ENCODE measurements around the gene EML1.

Gene EML1

DNA sequence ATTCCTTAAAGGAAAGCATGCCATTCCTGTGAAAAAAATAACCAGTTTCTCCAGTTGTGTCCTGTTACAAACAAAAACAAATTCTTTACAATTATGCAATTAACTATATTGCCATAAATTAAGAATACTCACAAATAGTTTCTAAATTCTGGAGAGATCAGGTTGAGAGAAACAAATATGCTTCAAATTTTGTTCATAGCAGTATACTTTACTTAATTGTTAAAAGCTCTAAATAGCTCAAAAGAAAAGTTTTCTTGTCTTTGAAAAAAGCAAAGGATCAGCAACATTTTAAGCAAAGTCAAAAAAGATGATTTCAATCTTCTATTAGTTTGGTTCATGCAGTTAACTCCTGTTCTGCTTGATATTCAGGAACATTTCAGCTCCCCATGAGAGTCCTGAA lies 109.7 kb downstream of the EML1 start:
- DNase-seq (ENCODE audit: low read depth, low spot score): no peak

DNA sequence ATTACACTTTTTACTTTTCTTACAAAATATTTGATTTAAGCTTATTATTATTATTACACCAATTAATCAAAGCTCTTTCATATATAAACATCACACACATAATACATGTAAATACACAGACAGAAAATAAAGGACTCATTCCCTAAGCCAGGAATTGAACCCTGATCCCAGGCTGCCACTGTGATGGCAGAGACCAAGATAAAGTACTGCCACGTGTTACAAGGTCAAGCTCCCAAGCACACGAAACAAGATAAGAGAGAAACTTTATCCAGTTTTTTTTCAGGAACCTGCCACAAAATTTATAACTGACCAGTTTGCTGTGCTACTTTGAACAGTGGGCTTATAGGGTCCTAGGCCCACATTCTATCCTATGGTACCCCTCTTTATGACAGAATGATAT lies 111.3 kb downstream of the EML1 start:
- DNase-seq (ENCODE audit: low read depth, low spot score): no peak

DNA sequence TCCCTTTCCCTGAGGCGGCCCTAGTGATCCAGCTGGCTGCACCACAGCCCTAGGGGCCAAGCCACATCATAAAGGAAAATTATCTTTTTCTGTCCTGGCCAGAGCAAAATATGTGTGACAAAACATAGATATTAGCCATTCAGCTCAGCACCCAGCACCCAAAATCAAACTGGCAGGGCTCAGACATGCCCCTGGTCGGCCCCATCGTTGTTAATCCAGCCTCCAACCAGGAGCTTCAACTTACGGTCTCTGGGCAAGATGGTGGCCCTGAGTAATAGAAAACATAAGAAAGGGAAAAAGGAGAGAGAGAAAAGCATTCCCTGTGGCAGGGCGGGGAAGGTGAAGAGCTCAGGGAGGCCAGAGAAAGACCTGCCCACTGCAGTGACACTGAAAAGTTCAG lies 111.9 kb downstream of the EML1 start:
- DNase-seq (ENCODE audit: low read depth, low spot score): no peak

DNA sequence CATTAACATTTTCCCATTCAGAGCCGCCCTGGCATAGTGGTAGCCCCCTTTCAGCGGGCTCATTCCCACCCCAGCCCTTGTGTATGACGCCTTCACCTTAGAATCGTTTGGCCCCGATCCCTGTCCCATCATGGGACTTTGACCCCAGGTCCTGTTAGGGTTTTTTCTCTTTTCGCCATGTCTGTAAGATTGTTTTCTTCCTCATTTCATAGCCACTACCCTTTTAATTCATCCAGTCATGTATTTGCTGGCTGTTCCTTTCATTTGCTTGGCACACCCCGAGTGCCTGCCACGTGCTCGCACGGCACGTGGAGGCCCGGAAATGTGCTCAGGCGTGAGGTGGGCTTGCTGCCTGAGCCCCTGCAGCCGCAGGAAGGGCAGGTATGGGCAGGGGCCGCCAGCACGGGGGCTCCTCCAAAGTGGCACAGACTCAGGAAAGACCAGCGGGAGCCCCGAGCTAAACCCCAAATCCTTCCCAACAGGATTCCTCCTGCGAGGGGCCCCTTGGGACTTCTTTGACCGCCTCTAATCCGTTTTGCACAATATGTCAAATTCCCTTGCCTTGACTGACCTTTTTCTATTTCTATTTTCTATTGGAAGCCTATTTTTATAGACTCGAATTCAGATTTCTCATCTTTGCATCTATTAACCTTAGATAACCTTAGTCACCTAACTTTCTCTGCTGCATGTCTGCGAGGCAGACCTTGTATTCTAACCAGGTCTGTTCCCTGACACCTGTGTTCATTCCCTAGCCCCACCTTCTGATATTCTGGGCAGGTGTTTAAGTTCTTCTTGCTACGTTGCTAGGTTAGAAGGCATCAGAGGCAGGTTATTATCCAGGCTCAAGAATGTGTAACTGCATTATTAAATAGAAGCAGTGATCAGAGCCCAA lies 114.8 kb downstream of the EML1 start:
- no peak for DNase-seq (ENCODE audit: low read depth, low spot score)

DNA sequence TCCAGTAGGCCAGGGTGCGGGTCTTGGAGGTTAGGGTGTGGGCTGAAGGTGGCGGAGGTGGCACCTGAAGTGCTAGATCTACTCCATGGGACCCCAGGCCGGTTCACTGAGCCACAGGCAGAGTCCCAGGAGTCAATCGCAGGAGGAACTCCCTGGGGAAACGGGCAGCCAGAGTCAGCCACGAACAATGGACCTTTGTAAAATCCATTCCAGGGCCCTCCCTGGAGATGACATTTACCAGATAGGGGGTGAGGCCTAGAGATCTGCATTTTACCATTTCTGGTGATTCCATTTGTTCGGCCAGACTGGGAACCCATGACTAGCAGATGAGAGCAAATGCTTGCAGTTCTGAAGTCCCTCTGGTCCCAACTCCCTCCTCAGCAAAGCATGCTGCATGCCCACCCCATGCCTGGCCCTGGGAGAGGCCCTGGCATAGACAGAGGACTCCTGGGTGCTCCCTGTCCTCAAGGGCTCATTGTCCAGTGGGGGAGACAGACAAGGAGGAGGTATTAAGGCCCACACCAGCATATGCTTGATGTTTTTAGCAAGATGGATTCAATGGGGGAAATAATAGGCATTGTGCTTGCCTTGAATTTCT lies 115.5 kb downstream of the EML1 start:
- DNase-seq (ENCODE audit: low read depth, low spot score): no peak

DNA sequence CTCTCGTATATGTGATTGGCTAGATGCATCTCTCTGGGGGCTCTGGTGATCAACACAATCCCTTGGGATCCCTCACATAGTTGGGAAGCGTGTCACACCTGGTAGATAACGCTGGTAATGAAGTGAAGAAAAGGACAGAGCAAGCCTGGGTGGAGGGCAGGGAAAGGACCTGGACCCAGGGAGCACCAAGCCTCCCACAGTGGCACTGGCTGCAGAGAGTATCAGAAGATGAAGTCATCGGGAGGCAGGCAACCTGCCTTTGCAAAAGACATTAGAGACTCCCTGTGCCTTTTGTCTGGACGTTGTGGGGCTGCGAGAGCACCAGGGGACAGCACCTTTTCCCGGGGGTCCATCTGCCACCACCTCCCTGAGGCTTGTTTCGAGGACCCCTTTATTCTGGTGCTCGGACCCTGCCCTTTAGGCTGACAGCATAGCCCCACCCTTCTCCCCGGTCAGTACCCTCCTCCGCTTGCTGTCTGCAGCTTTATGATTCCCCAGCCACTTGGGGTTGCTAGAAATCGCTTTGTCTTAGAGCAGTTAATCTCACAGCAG lies 116.4 kb downstream of the EML1 start:
- no peak for DNase-seq (ENCODE audit: low read depth, low spot score)

DNA sequence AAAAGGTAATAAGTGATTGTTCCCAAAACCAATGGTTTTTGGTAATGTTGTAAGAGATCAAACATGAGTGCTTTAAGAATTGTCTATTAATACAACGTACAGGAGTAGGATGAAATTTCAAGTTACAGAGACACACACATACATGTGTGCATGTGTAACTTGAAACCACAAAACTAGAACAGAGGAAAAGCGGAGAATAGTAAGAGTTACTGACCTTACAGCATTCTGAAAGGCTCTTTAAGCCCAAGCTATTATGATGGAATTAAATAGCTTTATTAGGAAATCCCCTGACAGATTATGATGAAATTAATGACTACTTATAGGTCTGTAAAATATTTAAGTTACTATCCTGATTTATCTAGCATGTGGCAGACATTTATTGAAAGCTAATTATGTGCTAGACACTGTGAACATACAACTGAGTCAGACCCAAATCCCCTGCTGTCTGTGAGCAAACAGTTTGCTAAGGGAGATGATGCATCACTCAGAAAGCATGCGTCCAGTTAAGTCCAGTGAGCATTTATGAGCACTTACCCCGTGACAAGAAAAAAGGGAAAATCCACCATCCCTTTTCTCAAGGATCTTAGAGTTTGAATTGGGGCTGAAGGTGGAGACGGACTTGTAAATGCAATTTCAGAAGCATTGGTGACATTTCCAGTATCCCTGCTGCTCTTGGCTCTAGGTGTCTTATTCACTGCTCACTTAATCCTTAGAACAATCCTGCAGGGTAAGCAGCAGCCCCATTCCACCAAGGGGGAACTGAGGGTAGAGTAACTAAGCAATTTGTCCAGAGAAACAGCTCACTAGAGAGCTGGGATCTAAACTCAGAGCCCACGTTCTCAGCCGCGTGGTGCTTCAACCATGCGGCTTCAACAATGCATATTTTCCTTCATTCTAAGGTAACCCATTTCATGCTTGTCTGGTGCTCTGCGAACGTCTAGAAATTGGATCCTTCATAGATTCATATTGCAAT lies 117.4 kb downstream of the EML1 start:
- no peak for DNase-seq (ENCODE audit: low read depth, low spot score)

DNA sequence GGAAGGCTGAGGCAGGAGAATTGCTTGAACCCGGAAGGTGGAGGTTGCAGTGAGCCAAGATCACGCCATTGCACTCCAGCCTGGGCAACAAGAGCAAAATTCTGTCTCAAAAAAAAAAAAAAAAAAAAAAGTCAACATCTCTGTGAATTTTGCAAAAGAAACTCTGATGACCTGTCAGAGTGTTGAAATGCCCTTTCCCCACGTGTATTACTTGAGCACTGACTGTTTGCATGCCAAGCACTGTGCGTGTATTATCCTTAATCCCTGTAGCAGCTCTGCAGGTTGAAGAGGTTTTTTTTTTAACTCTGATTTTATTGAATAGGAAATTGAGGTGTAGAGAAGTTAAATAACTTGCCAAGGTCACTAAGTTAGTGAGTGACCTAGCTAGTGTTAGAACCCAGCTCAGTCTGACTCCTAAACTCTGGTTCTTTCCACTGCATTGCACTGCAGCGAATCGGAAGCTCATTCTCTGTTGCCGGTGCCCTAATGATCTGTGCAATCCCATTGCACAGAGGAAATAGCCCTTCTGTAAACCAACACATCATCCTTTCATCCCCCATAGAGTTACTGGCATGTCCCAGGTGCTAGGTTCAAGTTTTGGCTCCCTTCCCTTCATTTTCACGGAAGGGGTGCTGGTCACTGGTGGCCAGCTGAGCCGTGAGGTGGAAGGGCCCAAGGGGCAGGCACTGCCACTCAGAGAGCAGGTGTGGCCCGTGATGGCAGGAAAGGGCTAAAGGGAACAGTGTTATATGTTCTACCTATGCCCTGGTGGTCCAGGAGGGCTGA lies 122.3 kb downstream of the EML1 start:
- DNase-seq (ENCODE audit: low read depth, low spot score): no peak

DNA sequence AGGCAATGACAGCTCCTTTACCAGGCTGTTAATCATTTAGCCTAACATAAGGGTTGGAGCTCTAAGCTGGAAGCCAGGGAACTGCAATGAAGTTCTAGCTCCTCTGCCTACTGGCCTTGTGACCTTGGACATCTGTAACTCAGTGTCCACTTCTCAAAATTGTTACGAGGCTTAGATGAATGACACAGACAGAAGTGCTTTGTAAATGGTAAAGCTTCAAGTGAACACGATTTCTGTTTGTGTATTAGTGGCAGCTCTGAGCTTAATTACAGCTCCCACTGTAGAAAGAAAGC lies 122.8 kb downstream of the EML1 start:
- no peak for DNase-seq (ENCODE audit: low read depth, low spot score)

DNA sequence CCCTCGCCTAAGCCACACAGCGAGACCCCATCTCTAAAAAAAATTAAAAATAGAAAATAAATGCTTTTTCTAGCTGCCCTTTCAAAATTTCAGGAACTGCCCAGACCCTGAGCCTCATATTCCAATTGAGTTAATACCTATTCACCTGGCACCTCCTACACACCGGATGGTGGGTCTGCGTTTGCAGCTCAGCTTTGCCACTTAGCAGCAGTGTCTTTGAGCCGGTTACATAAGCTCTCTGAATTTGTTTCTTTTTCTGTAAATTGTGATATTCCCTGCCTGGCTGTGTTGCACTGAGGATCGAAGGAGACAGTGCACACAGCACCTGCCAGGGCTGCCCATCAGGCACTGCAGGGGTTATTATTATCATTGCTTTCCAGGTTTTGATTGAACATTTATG lies 125.6 kb downstream of the EML1 start:
- no peak for DNase-seq (ENCODE audit: low read depth, low spot score)

DNA sequence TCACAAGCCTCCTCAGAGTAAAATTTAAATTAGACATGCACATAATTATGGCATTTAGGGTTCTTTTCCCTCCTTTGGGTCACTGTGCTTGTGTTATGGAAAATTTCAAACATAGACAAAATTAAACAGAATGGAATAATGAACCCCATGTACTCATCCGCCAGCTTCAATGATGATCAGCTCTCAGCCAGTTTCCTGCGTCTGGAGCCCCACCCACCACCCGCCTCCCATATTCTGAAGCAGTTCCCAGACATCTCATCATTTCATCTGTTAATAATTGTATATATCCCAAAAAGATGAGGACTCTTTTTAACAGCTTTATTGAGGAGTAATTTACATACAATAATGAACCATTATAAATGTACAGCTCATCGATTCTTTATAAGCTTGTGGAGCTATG lies 128.2 kb downstream of the EML1 start:
- DNase-seq (ENCODE audit: low read depth, low spot score): no peak

DNA sequence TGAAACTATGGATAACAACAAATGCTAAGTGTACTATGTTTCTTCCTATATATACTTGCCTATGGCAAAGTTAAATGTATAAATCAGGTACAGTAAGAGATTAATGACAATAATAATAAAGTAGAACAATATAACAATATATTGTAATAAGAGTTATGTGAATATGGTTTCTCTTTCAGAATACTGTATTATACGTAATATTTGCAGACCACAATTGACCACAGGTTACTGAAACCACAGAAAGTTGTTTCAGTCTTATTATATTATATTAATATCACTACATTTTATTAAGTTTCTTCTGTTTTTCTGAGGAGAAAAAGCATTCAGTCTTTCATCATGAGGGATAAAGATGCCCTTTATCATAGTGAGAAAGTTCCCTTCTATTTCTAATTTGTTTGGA lies 131.2 kb downstream of the EML1 start:
- DNase-seq (ENCODE audit: low read depth, low spot score): no peak

DNA sequence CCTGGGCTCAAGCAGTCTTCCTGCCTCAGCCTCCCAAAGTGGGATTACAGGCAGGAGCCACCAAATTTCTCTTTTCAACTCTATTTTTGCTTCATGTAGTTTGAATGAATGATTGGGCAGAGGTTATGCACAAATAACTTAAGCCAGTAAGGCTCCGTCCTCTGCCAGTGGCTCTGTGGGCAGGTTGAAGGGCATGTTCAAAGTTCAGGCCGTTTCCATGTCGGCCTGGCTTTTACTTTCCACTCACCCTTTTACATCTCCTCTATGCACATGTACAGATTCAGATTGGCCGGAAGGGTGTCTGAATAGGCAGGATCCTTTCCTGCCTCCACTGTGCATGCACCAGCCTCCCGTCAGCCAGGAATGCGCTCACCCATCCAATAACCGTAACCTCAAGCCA lies 132.3 kb downstream of the EML1 start:
- no peak for DNase-seq (ENCODE audit: low read depth, low spot score)

DNA sequence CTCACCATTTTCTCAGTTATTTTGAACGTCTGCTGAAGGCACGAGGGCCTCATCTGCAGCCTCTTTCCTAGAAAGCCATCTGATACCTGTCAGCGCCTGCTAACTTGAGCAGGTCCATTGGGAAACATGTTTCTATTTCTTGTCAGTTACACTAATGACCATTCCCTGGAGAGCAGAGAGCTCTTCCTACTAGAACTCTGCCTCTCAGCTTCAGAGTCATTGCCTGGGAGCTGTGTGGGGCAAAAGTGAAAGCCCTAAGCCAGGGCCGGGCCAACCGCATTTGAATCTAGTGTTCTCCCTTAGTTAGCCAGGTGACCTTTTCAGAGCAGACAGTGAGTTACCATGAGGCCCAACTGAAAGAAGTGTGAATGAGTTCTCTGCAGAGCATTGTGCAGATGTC lies 135.8 kb downstream of the EML1 start:
- no peak for DNase-seq (ENCODE audit: low read depth, low spot score)

DNA sequence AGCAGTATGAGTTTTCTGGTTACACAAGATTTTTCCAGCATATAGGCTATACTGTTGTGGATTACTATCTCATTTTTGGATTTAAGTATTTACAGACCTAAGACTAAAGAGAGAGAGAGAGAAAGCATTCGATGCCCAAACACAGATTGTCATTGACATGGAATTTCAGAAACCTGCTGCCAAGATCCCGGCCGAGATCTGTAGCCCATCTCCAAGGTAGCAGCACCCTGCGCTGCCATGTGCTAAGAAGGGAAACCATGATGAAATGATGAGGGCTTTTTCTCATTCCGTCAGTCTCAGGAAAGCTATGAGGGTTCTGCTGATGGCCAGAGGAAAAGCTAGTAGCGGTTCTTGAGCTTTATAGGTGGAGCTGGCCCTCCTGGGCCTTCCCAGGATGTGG lies 136.4 kb downstream of the EML1 start:
- no peak for DNase-seq (ENCODE audit: low read depth, low spot score)

DNA sequence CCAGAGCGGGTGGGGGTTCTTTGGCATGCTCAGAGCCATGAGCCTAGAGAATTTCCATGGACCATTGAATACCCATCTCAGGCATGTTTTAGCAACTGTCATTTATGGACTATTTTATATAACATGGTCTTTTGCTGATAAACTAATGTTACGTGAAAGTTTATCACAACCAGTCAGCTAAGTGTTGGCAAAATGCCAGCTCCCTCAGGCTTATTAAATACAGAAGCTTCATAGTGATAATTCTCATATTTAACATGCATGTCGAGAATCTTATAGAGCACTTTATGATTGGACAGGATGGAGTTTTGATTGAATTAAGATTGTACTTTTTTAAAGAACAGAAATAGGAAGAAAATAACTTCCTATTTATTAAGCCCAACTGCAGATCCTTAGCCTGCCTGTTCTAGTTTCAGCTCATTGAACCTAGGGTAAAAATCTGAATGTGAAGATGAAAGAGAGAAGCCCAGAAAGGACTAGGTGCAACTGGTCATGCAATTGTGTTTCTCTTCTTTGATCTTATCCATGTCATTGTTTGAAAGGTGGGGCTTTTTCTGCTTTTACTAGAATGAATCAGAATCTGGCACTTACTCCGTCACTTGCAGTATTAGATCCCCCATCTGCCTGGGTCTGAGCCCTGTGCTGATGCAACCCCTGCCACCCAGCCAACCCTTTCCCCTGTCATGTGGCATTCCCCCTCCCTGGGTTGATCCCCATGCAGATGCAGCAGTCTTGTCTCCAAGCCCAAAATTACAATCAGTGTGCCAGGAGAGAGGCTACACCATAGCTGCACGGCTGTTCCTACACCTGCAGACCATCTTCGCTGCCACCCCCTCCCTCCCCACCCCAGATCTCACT lies 137.4 kb downstream of the EML1 start:
- DNase-seq (ENCODE audit: low read depth, low spot score): no peak

DNA sequence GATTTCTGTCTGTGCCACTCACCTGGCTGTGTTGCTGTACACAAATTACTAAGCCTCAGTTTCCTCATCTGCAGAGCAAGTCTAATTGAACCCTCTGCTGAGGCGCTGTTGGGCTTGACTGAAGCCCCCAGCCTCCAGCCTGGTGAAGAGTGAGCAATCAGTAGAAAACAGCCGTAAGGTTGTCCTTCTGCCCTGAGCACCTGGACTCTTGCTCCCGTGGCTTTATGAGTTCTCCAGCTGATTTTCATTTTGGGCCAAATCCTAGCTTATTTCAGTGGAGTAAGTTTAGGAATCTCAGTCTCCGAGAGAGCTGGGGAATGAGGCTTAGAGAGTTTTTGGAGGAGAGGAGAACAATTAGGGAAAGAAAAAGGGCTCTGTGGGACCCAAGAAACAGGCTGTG lies 138.1 kb downstream of the EML1 start:
- DNase-seq (ENCODE audit: low read depth, low spot score): no peak

DNA sequence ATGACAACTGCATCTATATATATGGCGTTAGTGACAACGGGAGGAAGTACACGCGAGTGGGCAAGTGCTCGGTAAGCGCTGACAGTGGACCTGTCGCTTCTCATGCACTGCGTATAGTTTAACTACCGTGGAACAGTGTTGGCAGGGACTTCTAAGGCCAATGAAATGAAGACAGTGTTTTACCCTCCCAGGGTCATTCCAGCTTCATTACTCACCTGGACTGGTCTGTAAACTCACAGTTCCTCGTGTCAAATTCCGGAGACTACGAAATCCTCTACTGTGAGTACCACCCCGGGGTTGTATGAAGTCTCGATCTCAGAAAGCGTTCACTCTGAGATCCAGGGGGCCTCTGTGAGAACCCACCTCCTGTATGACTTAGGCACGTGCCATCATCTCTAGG lies 142.8 kb downstream of the EML1 start:
- no peak for DNase-seq (ENCODE audit: low read depth, low spot score)

DNA sequence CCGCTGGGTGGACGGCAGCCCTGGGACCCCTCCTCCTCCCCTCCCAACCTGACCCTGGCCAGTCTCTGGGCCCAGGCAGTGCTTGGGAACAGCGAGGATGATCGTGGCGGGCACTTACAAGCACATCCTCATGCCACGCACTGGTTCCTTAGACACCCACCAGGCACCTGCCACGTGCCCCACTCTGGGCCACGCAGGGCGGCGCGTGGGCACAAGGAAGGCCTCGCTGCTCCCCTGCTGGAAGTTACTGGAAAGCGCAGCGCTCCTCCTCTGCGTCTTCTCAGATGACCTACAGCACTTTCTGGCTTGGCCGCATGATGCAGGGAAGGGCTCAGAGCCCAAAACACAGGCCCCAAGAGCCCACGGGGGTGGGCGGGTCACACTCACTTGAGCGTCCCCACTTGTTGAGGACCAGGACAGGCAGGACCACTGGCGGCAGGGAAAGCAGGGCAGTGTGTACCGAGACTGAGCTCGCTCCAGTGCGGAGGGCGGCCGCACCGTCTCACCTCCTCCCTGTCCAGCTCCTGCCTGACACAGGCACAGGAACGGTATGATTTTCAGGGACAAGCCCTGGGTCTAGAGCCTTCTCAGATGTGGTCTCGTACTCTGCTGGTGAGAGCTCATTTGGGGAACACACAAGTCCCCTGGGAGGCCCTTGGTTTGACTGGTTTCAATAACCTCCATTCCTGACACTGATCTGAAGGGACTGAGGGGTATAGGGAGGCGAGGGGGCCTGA lies 143.7 kb downstream of the EML1 start:
- no peak for DNase-seq (ENCODE audit: low read depth, low spot score)

Measured in ELF-1 (cell line).